ENCODE data around the gene VWA8.
A peak's percentile ranks its signal among the peaks of the same experiment; 100 is the strongest.

Gene VWA8

DNA sequence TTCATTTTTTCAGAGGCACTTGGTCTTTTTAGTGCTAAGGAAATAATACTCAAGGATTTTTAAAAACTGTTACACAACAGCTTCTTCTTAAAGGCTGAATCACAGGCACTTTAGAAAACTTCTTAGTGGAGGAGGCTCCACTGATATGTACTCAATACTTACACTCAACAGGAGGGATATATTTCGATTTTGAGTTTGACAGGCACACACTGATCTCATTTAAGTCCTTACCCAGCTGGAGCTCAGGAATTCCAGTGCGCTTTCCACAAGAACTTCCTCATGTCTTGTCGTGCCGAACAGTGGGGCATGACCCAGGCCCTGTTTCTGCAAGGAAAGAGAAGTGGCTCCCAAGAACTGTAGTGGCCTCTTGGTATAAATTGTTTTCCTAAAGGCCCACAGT, 399.7 kb downstream of the VWA8 start (continued):
- TF ChIP-seq, protein P1, sequence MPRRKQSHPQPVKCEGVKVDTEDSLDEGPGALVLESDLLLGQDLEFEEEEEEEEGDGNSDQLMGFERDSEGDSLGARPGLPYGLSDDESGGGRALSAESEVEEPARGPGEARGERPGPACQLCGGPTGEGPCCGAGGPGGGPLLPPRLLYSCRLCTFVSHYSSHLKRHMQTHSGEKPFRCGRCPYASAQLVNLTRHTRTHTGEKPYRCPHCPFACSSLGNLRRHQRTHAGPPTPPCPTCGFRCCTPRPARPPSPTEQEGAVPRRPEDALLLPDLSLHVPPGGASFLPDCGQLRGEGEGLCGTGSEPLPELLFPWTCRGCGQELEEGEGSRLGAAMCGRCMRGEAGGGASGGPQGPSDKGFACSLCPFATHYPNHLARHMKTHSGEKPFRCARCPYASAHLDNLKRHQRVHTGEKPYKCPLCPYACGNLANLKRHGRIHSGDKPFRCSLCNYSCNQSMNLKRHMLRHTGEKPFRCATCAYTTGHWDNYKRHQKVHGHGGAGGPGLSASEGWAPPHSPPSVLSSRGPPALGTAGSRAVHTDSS (tag by site-specific recombination; IDR thresholded peaks at IDR 0.05): no peak
- TF ChIP-seq, protein P2, sequence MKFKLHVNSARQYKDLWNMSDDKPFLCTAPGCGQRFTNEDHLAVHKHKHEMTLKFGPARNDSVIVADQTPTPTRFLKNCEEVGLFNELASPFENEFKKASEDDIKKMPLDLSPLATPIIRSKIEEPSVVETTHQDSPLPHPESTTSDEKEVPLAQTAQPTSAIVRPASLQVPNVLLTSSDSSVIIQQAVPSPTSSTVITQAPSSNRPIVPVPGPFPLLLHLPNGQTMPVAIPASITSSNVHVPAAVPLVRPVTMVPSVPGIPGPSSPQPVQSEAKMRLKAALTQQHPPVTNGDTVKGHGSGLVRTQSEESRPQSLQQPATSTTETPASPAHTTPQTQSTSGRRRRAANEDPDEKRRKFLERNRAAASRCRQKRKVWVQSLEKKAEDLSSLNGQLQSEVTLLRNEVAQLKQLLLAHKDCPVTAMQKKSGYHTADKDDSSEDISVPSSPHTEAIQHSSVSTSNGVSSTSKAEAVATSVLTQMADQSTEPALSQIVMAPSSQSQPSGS (tag by site-specific recombination; IDR thresholded peaks at IDR 0.05; ENCODE audit: low read depth): no peak
- TF ChIP-seq ZBTB48 (tag by site-specific recombination; IDR thresholded peaks at IDR 0.05): no peak
- TF ChIP-seq ZNF549 (tag by site-specific recombination; IDR thresholded peaks at IDR 0.05): no peak

DNA sequence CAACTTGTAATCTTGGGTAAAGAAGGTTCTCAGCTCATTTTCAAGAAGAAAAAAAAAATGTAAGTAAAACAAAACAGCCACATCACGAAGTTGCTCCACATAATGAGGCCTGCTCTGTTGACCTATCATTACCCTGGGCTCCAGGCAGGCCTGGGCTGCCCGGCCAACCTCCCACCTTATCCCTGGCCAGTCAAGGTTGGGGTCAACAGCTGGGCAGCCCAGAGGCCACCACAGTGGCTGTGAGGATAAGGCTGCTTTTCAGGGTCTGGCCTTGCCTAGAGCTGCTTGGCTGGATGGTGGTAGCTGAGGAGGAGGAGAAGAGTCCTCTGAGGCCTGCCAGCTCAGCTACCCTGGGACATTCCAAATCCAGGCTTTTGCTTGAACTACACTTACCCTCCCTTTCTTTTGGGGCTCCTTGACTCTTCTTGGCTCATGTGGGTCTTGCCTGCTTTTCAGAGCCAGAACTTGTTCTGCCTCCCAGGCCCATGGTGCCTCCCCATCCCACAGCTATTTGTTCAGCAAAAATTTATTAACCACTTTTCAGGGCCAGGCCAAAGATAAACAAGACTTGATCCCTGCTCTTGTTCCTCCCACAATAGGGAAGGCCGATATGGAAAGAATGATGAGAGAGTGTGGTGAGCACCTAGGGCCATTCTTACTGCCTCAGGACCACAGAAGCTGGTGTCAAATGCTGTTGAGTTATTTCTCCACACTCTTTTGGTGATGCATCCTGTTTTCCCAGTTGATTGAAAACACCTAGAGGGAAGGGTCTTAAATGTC, 401.9 kb downstream of the VWA8 start:
- no peak for TF ChIP-seq TCF7L2 (IDR thresholded peaks at IDR 0.05; ENCODE audit: borderline replicate concordance, low read depth, low read length)
- TF ChIP-seq ZNF202 (tag by site-specific recombination; IDR thresholded peaks at IDR 0.05; ENCODE audit: borderline replicate concordance): no peak
- no peak for TF ChIP-seq ZNF174 (tag by site-specific recombination; IDR thresholded peaks at IDR 0.05)
- no peak for TF ChIP-seq ZNF132 (tag by site-specific recombination; IDR thresholded peaks at IDR 0.05; ENCODE audit: borderline replicate concordance)
- TF ChIP-seq ZNF433 (tag by site-specific recombination; IDR thresholded peaks at IDR 0.05; ENCODE audit: low read depth): no peak
- no peak for TF ChIP-seq KLF10 (tag by site-specific recombination; IDR thresholded peaks at IDR 0.05)
- CTCF ChIA-PET: no interaction called here
- H3K36me3 ChIP-seq (ENCODE audit: control insufficient read depth in 2 of 2, insufficient read depth in 1 of 2, low read length in 2 of 2): no peaks in the 10 kb centered on the region
- H3K4me3 ChIP-seq (ENCODE audit: low read depth, low read length): no peak overlapping the region
- POLR2A ChIA-PET: no interaction called here
- no peak overlapping the region for H3K27ac ChIP-seq (ENCODE audit: extremely low read depth, low read depth, low read length)
- peaks cover 3% of the 10 kb centered on the region; the same call in 1 of the 2 replicates for H3K4me1 ChIP-seq (ENCODE audit: control insufficient read depth, insufficient read depth, low read length)
- no peaks in the 10 kb centered on the region for H3K9me3 ChIP-seq (ENCODE audit: control insufficient read depth, insufficient read depth, low read depth, low read length)

DNA sequence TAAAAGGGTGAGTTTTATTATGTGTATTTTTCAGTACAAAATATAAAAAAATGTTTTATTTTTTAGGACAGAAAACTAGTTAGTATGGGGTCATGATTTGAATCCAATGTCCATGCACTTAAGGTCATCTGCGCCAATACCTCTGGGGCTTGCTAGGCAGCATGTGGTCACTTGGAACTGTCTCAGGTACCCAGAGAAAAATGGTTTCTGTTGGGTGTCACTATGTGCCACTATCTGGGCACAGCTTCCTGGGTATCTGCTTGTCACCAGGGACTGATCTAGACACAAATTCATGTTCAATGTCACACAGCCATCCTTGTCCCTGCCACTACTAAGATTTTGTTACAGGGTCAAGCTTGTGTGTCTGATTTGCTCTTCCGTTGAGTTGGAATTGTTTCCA, 403.2 kb downstream of the VWA8 start:
- Histone ChIP-seq H3K27ac (ENCODE audit: extremely low read depth, low read depth, low read length) (no peak overlapping the region), H3K4me1 (ENCODE audit: control insufficient read depth, insufficient read depth, low read length) (no peaks in the 10 kb centered on the region), H3K36me3 (ENCODE audit: control insufficient read depth in 2 of 2, insufficient read depth in 1 of 2, low read length in 2 of 2) (no peaks in the 10 kb centered on the region), H3K9me3 (ENCODE audit: control insufficient read depth, insufficient read depth, low read depth, low read length) (no peaks in the 10 kb centered on the region), H3K4me3 (ENCODE audit: low read depth, low read length) (no peak overlapping the region)
- TF ChIP-seq, protein P3, sequence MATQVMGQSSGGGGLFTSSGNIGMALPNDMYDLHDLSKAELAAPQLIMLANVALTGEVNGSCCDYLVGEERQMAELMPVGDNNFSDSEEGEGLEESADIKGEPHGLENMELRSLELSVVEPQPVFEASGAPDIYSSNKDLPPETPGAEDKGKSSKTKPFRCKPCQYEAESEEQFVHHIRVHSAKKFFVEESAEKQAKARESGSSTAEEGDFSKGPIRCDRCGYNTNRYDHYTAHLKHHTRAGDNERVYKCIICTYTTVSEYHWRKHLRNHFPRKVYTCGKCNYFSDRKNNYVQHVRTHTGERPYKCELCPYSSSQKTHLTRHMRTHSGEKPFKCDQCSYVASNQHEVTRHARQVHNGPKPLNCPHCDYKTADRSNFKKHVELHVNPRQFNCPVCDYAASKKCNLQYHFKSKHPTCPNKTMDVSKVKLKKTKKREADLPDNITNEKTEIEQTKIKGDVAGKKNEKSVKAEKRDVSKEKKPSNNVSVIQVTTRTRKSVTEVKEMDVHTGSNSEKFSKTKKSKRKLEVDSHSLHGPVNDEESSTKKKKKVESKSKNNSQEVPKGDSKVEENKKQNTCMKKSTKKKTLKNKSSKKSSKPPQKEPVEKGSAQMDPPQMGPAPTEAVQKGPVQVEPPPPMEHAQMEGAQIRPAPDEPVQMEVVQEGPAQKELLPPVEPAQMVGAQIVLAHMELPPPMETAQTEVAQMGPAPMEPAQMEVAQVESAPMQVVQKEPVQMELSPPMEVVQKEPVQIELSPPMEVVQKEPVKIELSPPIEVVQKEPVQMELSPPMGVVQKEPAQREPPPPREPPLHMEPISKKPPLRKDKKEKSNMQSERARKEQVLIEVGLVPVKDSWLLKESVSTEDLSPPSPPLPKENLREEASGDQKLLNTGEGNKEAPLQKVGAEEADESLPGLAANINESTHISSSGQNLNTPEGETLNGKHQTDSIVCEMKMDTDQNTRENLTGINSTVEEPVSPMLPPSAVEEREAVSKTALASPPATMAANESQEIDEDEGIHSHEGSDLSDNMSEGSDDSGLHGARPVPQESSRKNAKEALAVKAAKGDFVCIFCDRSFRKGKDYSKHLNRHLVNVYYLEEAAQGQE (tag by site-specific recombination; IDR thresholded peaks at IDR 0.05): peak; percentile 65
- TF ChIP-seq ZNF112 (tag by site-specific recombination; IDR thresholded peaks at IDR 0.05): no peak
- POLR2A ChIA-PET: no interaction called here
- CTCF ChIA-PET: no interaction called here
